ENCODE results near the gene CCNQ. TPM values are rescaled to one million over a fixed set of nuclear protein-coding genes. Genes with fewer than 3 reads are reported as not detected.

CCNQ gene
- total and polyA plus RNA-seq, 2 donors (not counting 1 experiment from before 2014, with no cell fraction given) = 31.8 to 66.0 TPM

DNA sequence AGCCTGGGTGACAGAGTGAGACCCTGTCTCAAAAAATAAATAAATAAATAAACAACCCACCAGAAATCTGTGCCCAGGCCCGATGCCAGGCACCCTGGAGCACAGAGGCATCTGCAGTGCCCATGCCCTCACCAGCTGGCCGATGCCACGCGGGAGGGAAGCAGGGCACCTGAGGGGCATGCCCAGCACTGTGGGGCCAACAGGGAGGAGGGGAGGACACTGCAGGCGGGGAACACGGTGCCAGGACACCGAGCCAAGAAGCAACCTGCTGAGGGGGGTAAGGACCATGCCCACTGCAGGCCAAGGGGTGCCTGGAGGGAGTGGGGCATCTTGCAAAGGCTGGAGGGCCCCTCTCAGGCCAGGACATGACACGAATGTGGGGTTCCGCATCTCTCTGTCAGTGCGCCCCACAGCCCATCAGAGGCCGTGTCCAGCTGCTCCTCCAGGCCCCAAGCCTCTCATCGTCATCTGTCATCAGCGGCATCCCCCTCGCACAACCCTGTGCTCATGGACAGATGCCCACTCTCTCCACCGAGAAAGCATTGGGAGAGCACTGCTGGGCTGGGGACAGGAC lies 34.8 kb upstream of the CCNQ start:
- H3K79me2 ChIP-seq (ENCODE audit: control insufficient read depth, insufficient read depth, low read length) = no peaks in the 10 kb centered on the region
- CTCF ChIA-PET = no interaction called here
- ATAC-seq (ENCODE audit: low read depth) (no peak), DNase-seq (no peak)
- Mint-ChIP-seq H3K27me3 (peaks cover 7% of the 10 kb centered on the region), H3K4me1 (peaks cover 2% of the 10 kb centered on the region), H3K27ac (no peak overlapping the region), H3K4me3 (no peak overlapping the region), H3K9me3 (ENCODE audit: insufficient read depth) (peaks cover 2% of the 10 kb centered on the region)
- POLR2A ChIA-PET = no interaction called here
- TF ChIP-seq, protein P1, sequence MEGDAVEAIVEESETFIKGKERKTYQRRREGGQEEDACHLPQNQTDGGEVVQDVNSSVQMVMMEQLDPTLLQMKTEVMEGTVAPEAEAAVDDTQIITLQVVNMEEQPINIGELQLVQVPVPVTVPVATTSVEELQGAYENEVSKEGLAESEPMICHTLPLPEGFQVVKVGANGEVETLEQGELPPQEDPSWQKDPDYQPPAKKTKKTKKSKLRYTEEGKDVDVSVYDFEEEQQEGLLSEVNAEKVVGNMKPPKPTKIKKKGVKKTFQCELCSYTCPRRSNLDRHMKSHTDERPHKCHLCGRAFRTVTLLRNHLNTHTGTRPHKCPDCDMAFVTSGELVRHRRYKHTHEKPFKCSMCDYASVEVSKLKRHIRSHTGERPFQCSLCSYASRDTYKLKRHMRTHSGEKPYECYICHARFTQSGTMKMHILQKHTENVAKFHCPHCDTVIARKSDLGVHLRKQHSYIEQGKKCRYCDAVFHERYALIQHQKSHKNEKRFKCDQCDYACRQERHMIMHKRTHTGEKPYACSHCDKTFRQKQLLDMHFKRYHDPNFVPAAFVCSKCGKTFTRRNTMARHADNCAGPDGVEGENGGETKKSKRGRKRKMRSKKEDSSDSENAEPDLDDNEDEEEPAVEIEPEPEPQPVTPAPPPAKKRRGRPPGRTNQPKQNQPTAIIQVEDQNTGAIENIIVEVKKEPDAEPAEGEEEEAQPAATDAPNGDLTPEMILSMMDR (IDR thresholded peaks at IDR 0.05) = no peak
- TF ChIP-seq EZH2 (IDR thresholded peaks at IDR 0.05; ENCODE audit: borderline replicate concordance, insufficient read depth, low read depth, low read length, poor library complexity, severe bottlenecking) = no peak
- H3K4me2 ChIP-seq (replicated peaks; ENCODE audit: low read depth, low read length, poor library complexity, severe bottlenecking) = no peak overlapping the region
- H2AFZ ChIP-seq (ENCODE audit: insufficient read depth, low read depth, low read length, poor library complexity, severe bottlenecking) = no peak overlapping the region
- no peaks in the 10 kb centered on the region for H3K36me3 ChIP-seq (replicated peaks in 1 of 2; ENCODE audit: control extremely low read depth in 1 of 2, control insufficient read depth in 1 of 2, extremely low read depth in 1 of 2, insufficient read depth in 2 of 2, low read length in 1 of 2)
- no peaks in the 10 kb centered on the region for H3K4me1 ChIP-seq (ENCODE audit: control insufficient read depth in 2 of 2, insufficient read depth in 2 of 2, low read length in 2 of 2)
- intact Hi-C loops (cut with micrococcal nuclease) = no loop called here
- H3K9me3 ChIP-seq (ENCODE audit: control extremely low read depth in 1 of 3, control insufficient read depth in 2 of 3, insufficient read depth in 1 of 3, low read length in 2 of 3) = no peaks in the 10 kb centered on the region
- no peak overlapping the region for H3K4me3 ChIP-seq (ENCODE audit: control extremely low read depth in 1 of 5, extremely low read depth in 1 of 5, insufficient read depth in 1 of 5, low read depth in 2 of 5, low read length in 4 of 5)
- 89% methylated on average over 9 of the region's 15 CpGs for WGBS (ENCODE audit: insufficient coverage)
- peaks cover 0 to 3% (median 0%) of the 10 kb centered on the region in 4 experiments for H3K27me3 ChIP-seq (replicated peaks in 1 of 4; ENCODE audit: control extremely low read depth in 1 of 4, control insufficient read depth in 3 of 4, insufficient read depth in 4 of 4, low read length in 3 of 4)
- no peak overlapping the region for H3K27ac ChIP-seq (ENCODE audit: low read length in 2 of 2)
- H4K20me1 ChIP-seq (ENCODE audit: control insufficient read depth, insufficient read depth, low read length, poor library complexity, severe bottlenecking) = no peaks in the 10 kb centered on the region
- no peak overlapping the region for H3K9ac ChIP-seq (ENCODE audit: low read length)

DNA sequence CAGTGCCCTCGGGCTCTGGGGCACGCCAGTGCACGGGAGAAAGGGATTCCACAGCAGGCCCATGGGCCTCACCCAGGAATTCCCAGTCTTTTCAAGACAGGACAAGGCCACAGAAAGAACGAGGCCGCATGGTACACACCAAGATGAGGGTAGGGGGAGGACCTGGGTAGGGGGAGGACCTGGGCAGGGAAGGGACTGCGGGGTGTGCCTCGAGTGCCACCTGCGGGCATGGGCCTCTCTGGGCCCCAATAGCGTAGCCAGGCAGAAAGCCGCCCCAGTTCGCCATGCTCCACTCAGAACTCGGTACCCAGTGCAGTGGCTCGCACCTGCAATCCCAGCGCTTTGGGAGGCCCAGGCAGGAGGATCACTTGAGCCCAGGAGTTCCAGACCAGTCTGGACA lies 34.1 kb upstream of the CCNQ start:
- no peak overlapping the region for H3K4me2 ChIP-seq (replicated peaks; ENCODE audit: low read depth, low read length, poor library complexity, severe bottlenecking)
- Mint-ChIP-seq H3K4me1 (peaks cover 2% of the 10 kb centered on the region), H3K27me3 (peaks cover 7% of the 10 kb centered on the region), H3K9me3 (ENCODE audit: insufficient read depth) (peaks cover 2% of the 10 kb centered on the region), H3K4me3 (no peak overlapping the region), H3K27ac (no peak overlapping the region)
- CTCF ChIA-PET = no interaction called here
- no peaks in the 10 kb centered on the region for H3K4me1 ChIP-seq (ENCODE audit: control insufficient read depth in 2 of 2, insufficient read depth in 2 of 2, low read length in 2 of 2)
- no peak overlapping the region for H2AFZ ChIP-seq (ENCODE audit: insufficient read depth, low read depth, low read length, poor library complexity, severe bottlenecking)
- 91% methylated on average over 9 of the region's 14 CpGs for WGBS (ENCODE audit: insufficient coverage)
- no peak overlapping the region for H3K27ac ChIP-seq (ENCODE audit: low read length in 2 of 2)
- H3K27me3 ChIP-seq (replicated peaks in 1 of 4; ENCODE audit: control extremely low read depth in 1 of 4, control insufficient read depth in 3 of 4, insufficient read depth in 4 of 4, low read length in 3 of 4) = peaks cover 0 to under 1% (median 0%) of the 10 kb centered on the region in 4 experiments
- POLR2A ChIA-PET = no interaction called here
- no peak overlapping the region for H3K4me3 ChIP-seq (ENCODE audit: control extremely low read depth in 1 of 5, extremely low read depth in 1 of 5, insufficient read depth in 1 of 5, low read depth in 2 of 5, low read length in 4 of 5)
- H3K79me2 ChIP-seq (ENCODE audit: control insufficient read depth, insufficient read depth, low read length) = no peaks in the 10 kb centered on the region
- TF ChIP-seq, protein P1 (IDR thresholded peaks at IDR 0.05) = no peak
- TF ChIP-seq EZH2 (IDR thresholded peaks at IDR 0.05; ENCODE audit: borderline replicate concordance, insufficient read depth, low read depth, low read length, poor library complexity, severe bottlenecking) = no peak
- no peak overlapping the region for H3K9ac ChIP-seq (ENCODE audit: low read length)
- no peaks in the 10 kb centered on the region for H3K36me3 ChIP-seq (replicated peaks in 1 of 2; ENCODE audit: control extremely low read depth in 1 of 2, control insufficient read depth in 1 of 2, extremely low read depth in 1 of 2, insufficient read depth in 2 of 2, low read length in 1 of 2)
- intact Hi-C loops (cut with micrococcal nuclease) = no loop called here
- H3K9me3 ChIP-seq (ENCODE audit: control extremely low read depth in 1 of 3, control insufficient read depth in 2 of 3, insufficient read depth in 1 of 3, low read length in 2 of 3) = no peaks in the 10 kb centered on the region
- H4K20me1 ChIP-seq (ENCODE audit: control insufficient read depth, insufficient read depth, low read length, poor library complexity, severe bottlenecking) = no peaks in the 10 kb centered on the region
- no peak for DNase-seq
- ATAC-seq (ENCODE audit: low read depth) = no peak
